GM10266 (cell line): ENCODE results near the gene SH3PXD2A.
A peak's percentile ranks its signal among the peaks of the same experiment; 100 is the strongest.

Source experiments
- DNase-seq: peaks from one replicate; pipeline ENCODE4 v3.0.0; 2012; ENCODE audit errors: extremely low spot score
- TF ChIP-seq, protein P1 (sequence below): IDR thresholded peaks from 2 replicates; pipeline ENCODE4 v1.5.1; 2012; ENCODE audit warnings: mild to moderate bottlenecking, low read depth; ENCODE audit not compliant: control insufficient read depth, insufficient read depth; ENCODE audit errors: missing control alignments

SH3PXD2A gene

GRCh38 chr10:103893817-103894216, 38.4 kb upstream of the SH3PXD2A start:
- DNase-seq = no peak

GRCh38 chr10:103892181-103892580, 36.8 kb upstream of the SH3PXD2A start:
- TF ChIP-seq, protein P1, sequence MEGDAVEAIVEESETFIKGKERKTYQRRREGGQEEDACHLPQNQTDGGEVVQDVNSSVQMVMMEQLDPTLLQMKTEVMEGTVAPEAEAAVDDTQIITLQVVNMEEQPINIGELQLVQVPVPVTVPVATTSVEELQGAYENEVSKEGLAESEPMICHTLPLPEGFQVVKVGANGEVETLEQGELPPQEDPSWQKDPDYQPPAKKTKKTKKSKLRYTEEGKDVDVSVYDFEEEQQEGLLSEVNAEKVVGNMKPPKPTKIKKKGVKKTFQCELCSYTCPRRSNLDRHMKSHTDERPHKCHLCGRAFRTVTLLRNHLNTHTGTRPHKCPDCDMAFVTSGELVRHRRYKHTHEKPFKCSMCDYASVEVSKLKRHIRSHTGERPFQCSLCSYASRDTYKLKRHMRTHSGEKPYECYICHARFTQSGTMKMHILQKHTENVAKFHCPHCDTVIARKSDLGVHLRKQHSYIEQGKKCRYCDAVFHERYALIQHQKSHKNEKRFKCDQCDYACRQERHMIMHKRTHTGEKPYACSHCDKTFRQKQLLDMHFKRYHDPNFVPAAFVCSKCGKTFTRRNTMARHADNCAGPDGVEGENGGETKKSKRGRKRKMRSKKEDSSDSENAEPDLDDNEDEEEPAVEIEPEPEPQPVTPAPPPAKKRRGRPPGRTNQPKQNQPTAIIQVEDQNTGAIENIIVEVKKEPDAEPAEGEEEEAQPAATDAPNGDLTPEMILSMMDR = no peak
- DNase-seq = no peak

More at GRCh38 chr10:103893817-103894216, 38.4 kb upstream of the SH3PXD2A start:
- TF ChIP-seq, protein P1 = no peak

GRCh38 chr10:103890688-103891087, 35.3 kb upstream of the SH3PXD2A start:
- DNase-seq = no peak
- TF ChIP-seq, protein P1 = no peak

DNA sequence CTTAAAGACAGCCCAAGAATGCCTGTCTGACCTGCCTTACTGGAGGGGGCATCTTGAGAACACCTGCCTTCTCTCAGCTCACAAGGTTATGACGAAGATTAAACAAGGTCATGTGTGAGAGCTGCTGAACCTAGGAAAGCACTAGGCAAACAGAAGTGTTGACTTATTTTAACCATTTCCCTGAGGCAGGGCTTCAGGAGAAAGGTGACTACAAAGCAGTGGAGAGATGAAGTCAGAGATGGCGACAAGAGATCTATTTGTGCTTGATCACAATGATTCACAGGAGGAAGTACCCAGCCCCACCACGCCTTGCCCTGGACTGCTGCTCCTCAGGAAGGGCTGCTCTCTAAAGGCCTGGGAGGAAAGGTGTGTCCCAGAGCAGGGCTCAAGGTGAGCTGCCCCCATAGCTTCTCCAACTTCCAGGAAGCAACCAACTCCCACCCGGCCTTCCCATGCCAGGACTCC, 34.9 kb upstream of the SH3PXD2A start:
- DNase-seq = no peak
- TF ChIP-seq, protein P1 = no peak

GRCh38 chr10:103889121-103889720, 33.8 kb upstream of the SH3PXD2A start:
- no peak for DNase-seq
- TF ChIP-seq, protein P1 = no peak

DNA sequence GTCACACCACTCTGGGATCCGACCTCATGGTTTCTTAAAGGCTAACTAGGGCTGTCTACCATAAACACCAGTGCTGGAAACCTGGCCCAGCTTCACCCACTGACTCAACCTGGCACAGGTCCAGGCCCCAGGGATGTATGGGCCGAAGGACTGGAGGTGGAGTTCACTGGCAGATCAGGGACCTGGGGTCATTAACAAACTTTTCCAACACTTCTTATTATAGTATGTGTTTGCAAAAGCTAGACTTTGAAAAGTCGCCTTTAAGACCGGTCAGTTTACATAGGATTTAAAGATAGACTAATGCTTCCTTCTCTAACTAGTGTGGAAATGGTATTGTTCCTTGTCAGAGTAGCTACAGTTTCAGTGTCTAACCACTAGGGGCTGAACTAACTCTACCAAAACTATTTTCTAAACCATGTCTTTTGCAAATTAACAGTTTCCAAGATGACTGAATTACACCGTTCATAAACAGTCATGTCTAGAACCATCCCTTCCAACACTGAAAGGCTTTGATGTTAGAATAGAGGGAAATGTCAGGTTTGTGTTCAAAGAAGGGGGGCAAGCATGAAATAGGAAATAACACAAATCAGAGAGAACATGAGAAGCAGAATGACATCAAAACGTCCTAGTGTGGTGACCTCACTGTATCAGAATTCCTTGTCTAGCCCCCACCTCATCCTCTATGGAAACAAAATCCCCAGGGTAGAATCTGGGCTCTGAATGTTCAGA, 32.9 kb upstream of the SH3PXD2A start:
- TF ChIP-seq, protein P1 = peak; percentile 73
- DNase-seq = peak; percentile 52

DNA sequence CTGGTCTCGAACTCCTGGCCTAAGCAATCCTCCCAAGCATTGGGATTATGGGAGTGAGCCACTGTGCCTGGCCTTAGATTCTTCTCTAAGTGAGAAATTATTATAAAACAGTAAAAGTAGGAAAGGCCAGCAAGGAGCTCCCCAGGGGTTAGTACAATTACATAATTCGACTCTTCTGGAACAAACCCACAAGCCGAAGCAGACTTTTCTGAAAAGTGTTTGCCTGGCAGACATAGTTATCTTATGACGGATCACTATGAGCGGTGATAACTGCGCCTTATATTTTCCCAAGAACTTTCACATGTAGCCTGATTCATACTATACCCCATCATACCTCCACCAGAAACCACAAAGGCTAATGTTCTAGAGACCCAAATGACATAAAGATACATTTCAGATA, 30.2 kb upstream of the SH3PXD2A start:
- TF ChIP-seq, protein P1 = no peak
- no peak for DNase-seq
